GM12878 (cell line): Measurements from ENCODE around the gene RBM4B. TPM values are rescaled to one million over a fixed set of nuclear protein-coding genes. Genes with fewer than 3 reads are reported as not detected.

Experiments
- ATAC-seq: fragments of 200-7000 bp; cut with Tn5 transposase; 3 replicates; pipeline ENCODE4 v1.9.1; 2020; ENCODE audit warnings: mild to moderate bottlenecking, moderate library complexity
- BruUV-seq: library from RNA; stranded (reverse); fragments of 400-500 nt; replicated peaks from 2 replicates; lab custom pipeline; 2021; lab: Mats Ljungman, UMichigan
- CTCF ChIA-PET: fragments of 300-600 bp; sonication (Branson Sonifier 250); formaldehyde crosslinking; extraction: SDS; loops from one replicate; lab custom pipeline; 2021; ENCODE audit warnings: inconsistent platforms; lab: Yijun Ruan, JAX
- POLR2A ChIA-PET: fragments of 350-600 bp; formaldehyde crosslinking; extraction: SDS; loops from one replicate; lab custom pipeline; 2021; ENCODE audit warnings: inconsistent platforms; lab: Charles Lee
- RAD21 ChIA-PET: fragments of 300-600 bp; sonication (Branson Sonifier 250); formaldehyde crosslinking; loops from one replicate; lab custom pipeline; 2023; ENCODE audit warnings: antibody characterized with exemption; ENCODE audit not compliant: unreplicated experiment; lab: Charles Lee
- SMC1A ChIA-PET: fragments of 300-600 bp; sonication (Branson Sonifier 250); formaldehyde crosslinking; loops from one replicate; lab custom pipeline; 2023; ENCODE audit not compliant: unreplicated experiment, uncharacterized antibody; lab: Charles Lee
- DNase-seq: peaks from one replicate; pipeline ENCODE4 v3.0.0-alpha.2; 2011; ENCODE audit warnings: low read depth, low spot score
- FAIRE-seq: peaks from 3 replicates; lab custom pipeline; 2011; peaks lifted over from hg19 to GRCh38; lab: Jason Lieb, UNC
- H2AFZ ChIP-seq: 2 replicates; pipeline ENCODE4 v1.6.0; 2011; ENCODE audit warnings: low read depth, low read length, control low read depth; ENCODE audit not compliant: control insufficient read depth
- H3K27ac ChIP-seq: 2 replicates; pipeline ENCODE4 v1.5.1; 2011; ENCODE audit warnings: control low read depth; ENCODE audit not compliant: control insufficient read depth, insufficient read depth
- H3K27me3 ChIP-seq, 2 experiments: replicated peaks in 1 of 2; 2 replicates each; pipeline versions ENCODE4 v1.6.0 to v1.6.1; 2011; ENCODE audit warnings: low read length in 1 of 2; ENCODE audit not compliant: control insufficient read depth in 2 of 2, insufficient read depth in 2 of 2
- H3K36me3 ChIP-seq, 2 experiments: 2 replicates each; pipeline ENCODE4 v1.5.1; 2011; ENCODE audit warnings: low read length in 1 of 2; ENCODE audit not compliant: control insufficient read depth in 2 of 2, insufficient read depth in 2 of 2
- H3K4me1 ChIP-seq: 2 replicates; pipeline ENCODE4 v1.6.1; 2011; ENCODE audit warnings: mild to moderate bottlenecking, low read length, moderate library complexity, mixed read lengths; ENCODE audit not compliant: control insufficient read depth, insufficient read depth
- H3K4me2 ChIP-seq: 2 replicates; pipeline ENCODE4 v1.6.0; 2011; ENCODE audit warnings: control low read depth; ENCODE audit not compliant: control insufficient read depth, insufficient read depth
- H3K4me3 ChIP-seq: fragments of 200-600 bp; sonication (generic); 2 replicates; pipeline ENCODE4 v1.5.1; 2016
- H3K79me2 ChIP-seq: 2 replicates; pipeline ENCODE4 v1.6.0; 2011; ENCODE audit warnings: low read length; ENCODE audit not compliant: control insufficient read depth, insufficient read depth
- H3K9ac ChIP-seq: 2 replicates; pipeline ENCODE4 v1.8.0; 2011; ENCODE audit warnings: low read length, control low read depth, mixed read lengths; ENCODE audit not compliant: control insufficient read depth, insufficient read depth
- H3K9me3 ChIP-seq: replicated peaks from 3 replicates; pipeline ENCODE4 v1.5.1; 2011; ENCODE audit warnings: mild to moderate bottlenecking, low read length; ENCODE audit not compliant: control insufficient read depth, insufficient read depth
- H4K20me1 ChIP-seq: 2 replicates; pipeline ENCODE4 v1.6.0; 2011; ENCODE audit not compliant: control insufficient read depth, insufficient read depth
- CEBPB ChIP-seq, 2 experiments: fragments of 150-350 bp in 1 of 2; IDR thresholded peaks; 2 replicates each; pipeline ENCODE4 v1.6.1; 2012 to 2014; ENCODE audit warnings: low read depth in 2 of 2, low read length in 2 of 2, borderline replicate concordance in 1 of 2, inconsistent platforms in 1 of 2
- EGR1 ChIP-seq, 2 experiments: IDR thresholded peaks; 1 replicate in 1 of 2; 2 replicates in 1 of 2; pipeline ENCODE4 v1.6.1; 2011 to 2012; ENCODE audit warnings: low read depth in 2 of 2, low read length in 2 of 2, borderline replicate concordance in 1 of 2, mild to moderate bottlenecking in 1 of 2, moderate library complexity in 1 of 2
- HSF1 ChIP-seq: fragments of 150-350 bp; IDR thresholded peaks from 2 replicates; pipeline ENCODE4 v1.6.1; 2014; ENCODE audit warnings: mild to moderate bottlenecking, low read depth, low read length
- MTA3 ChIP-seq: IDR thresholded peaks from 2 replicates; pipeline ENCODE4 v1.6.1; 2012; ENCODE audit warnings: low read length, inconsistent platforms, borderline replicate concordance
- MYB ChIP-seq: fragments of 150-350 bp; IDR thresholded peaks from 2 replicates; pipeline ENCODE4 v1.6.1; 2014; ENCODE audit warnings: mild to moderate bottlenecking, low read depth, low read length, borderline replicate concordance
- NFYB ChIP-seq: IDR thresholded peaks from 2 replicates; pipeline ENCODE4 v1.6.1; 2011; ENCODE audit warnings: low read depth, mild to moderate bottlenecking, low read length, improper control_type of control experiment, moderate library complexity; ENCODE audit not compliant: insufficient read depth
- NKRF ChIP-seq: fragments of 450-650 bp; conservative IDR thresholded peaks from 2 replicates; pipeline ENCODE4 v1.6.1; 2017; ENCODE audit warnings: mild to moderate bottlenecking, moderate library complexity
- POLR2AphosphoS2 ChIP-seq: IDR thresholded peaks from 2 replicates; pipeline ENCODE4 v1.6.1; 2011; ENCODE audit warnings: low read depth, mild to moderate bottlenecking, low read length, improper control_type of control experiment, moderate library complexity
- RAD21 ChIP-seq: IDR thresholded peaks from 2 replicates; pipeline ENCODE4 v1.6.1; 2011; ENCODE audit warnings: mild to moderate bottlenecking, low read depth, low read length, moderate library complexity; ENCODE audit not compliant: insufficient read depth
- ZNF24 ChIP-seq: fragments of 450-650 bp; IDR thresholded peaks from 2 replicates; pipeline ENCODE4 v1.6.1; 2017; ENCODE audit warnings: antibody characterized with exemption, mild to moderate bottlenecking
- WGBS: methylation state at CpG from one replicate; pipeline ENCODE4 v1.1.6; 2016; ENCODE audit warnings: low lambda C conversion rate; ENCODE audit not compliant: insufficient replicate concordance, insufficient coverage; ENCODE audit errors: missing lambda C conversion rate; 5-methylcytosine and 5-hydroxymethylcytosine counted together
- in situ Hi-C: fragments of 300-500 bp; cut with MboI; formaldehyde crosslinking; loops from 9 replicates; pipeline ENCODE4 v1.14.3; 2018; ENCODE audit warnings: mixed read lengths
- intact Hi-C: fragments of 100-400 bp; cut with micrococcal nuclease; formaldehyde crosslinking; loops from one replicate; pipeline ENCODE4 v1.14.2; 2022; ENCODE audit not compliant: unreplicated experiment
- polyA plus RNA-seq, 11 experiments: library from polyadenylated mRNA; depleted of rRNA in 4 of 11; unstranded in 6 of 11; stranded (reverse) in 5 of 11; fragments of >200 nt; fragmentation: Nextera tagmentation in 4 of 11; fragmentation: Illumina TruSeq in 1 of 11; extraction: Ambion mirVana in 4 of 11; extraction: Trizol in 1 of 11; gene quantifications; 1 replicate in 1 of 11; 2 replicates in 10 of 11; pipeline versions ENCODE4 v1.2.1 to v1.2.3, GENCODE V29; 2011 to 2016; ENCODE audit warnings: inconsistent platforms in 2 of 11, missing spikeins in 2 of 11, low read depth in 1 of 11
- total RNA-seq, 4 experiments: library from RNA; depleted of rRNA in 3 of 4; stranded (reverse); fragments of >200 nt in 3 of 4; fragmentation: Illumina TruSeq in 1 of 4; extraction: Trizol in 1 of 4; gene quantifications; 2 replicates each; pipeline versions ENCODE4 v1.2.1 to v1.2.3, GENCODE V29; 2013 to 2021

Gene RBM4B
- total and polyA plus RNA-seq, 10 of the 15 experiments (the other 5 are each of a cell fraction or from before 2014, with no cell fraction given), result 16.1 to 37.0 (median 21.6) TPM

- Histone ChIP-seq H3K27ac (no peak overlapping the region), H4K20me1 (no peaks in the 10 kb centered on the region), H3K4me3 (no peak overlapping the region), H3K79me2 (no peaks in the 10 kb centered on the region), H3K9ac (no peak overlapping the region), H3K4me2 (no peak overlapping the region), H3K36me3 (no peaks in the 10 kb centered on the region), H3K9me3 (no peaks in the 10 kb centered on the region)
- no TSS peak for BruUV-seq
- DNase-seq (no peak), FAIRE-seq (no peak)
- POLR2A ChIA-PET, result no interaction called here
- intact Hi-C loops, result no loop called here
- TF ChIP-seq RAD21 (no peak), EGR1 (IDR thresholded peaks at IDR 0.05; ENCODE audit: borderline replicate concordance in 1 of 2, low read depth in 2 of 2, low read length in 2 of 2) (no peak)
- TF ChIP-seq, all 136 proteins: peak for 0
- peaks cover 3 to 5% of the 10 kb centered on the region in 2 experiments for H3K27me3 ChIP-seq
- 70% methylated on average over 9 of the region's 9 CpGs for whole genome bisulfite sequencing
- no peak overlapping the region for H2AFZ ChIP-seq
- in situ Hi-C loops, result no loop called here
- H3K4me1 ChIP-seq, result no peaks in the 10 kb centered on the region
- ChIA-PET RAD21 (no interaction called here), CTCF (no interaction called here), SMC1A (no interaction called here)
- no peak for ATAC-seq
Observed at GRCh38 chr11:66721939-66722338, 44.3 kb upstream of the RBM4B start.

GRCh38 chr11:66720899-66721470 lies 43.3 kb upstream of the RBM4B start:
- no peaks in the 10 kb centered on the region for H3K9me3 ChIP-seq
- no TSS peak for BruUV-seq
- ATAC-seq (no peak), FAIRE-seq (no peak), DNase-seq (no peak)
- intact Hi-C loops, result no loop called here
- ChIA-PET RAD21 (no interaction called here), SMC1A (no interaction called here), POLR2A (no interaction called here), CTCF (no interaction called here)
- in situ Hi-C loops, result no loop called here
- H3K9ac ChIP-seq, result no peak overlapping the region
- no peaks in the 10 kb centered on the region for H3K4me1 ChIP-seq
- no peaks in the 10 kb centered on the region for H3K79me2 ChIP-seq
- no peaks in the 10 kb centered on the region for H3K36me3 ChIP-seq
- H3K4me3 ChIP-seq, result no peak overlapping the region
- H3K4me2 ChIP-seq, result no peak overlapping the region
- no peaks in the 10 kb centered on the region; a peak in 3 of 4 replicates for H3K27me3 ChIP-seq
- no peaks in the 10 kb centered on the region for H4K20me1 ChIP-seq
- H2AFZ ChIP-seq, result no peak overlapping the region
- 38% methylated on average over 13 of the region's 13 CpGs for WGBS
- no peak overlapping the region for H3K27ac ChIP-seq
- no peak for TF ChIP-seq CEBPB (IDR thresholded peaks at IDR 0.05; ENCODE audit: borderline replicate concordance in 1 of 2, low read depth in 2 of 2, low read length in 2 of 2)
- TF ChIP-seq POLR2AphosphoS2, result no peak
- TF ChIP-seq NKRF, result no peak
- no peak for TF ChIP-seq ZNF24
- TF ChIP-seq MTA3, result no peak
- TF ChIP-seq MYB, result no peak
- TF ChIP-seq HSF1, result no peak
- TF ChIP-seq NFYB, result no peak
